B cell (primary cell): ENCODE measurements around the gene PAK3.

Source experiments
- CTCF ChIP-seq: fragments of 200-600 bp; IDR thresholded peaks from one replicate; pipeline ENCODE4 v1.8.0; 2022; ENCODE audit warnings: antibody characterized with exemption, mild to moderate bottlenecking
- EZH2 ChIP-seq: IDR thresholded peaks from 2 replicates; pipeline ENCODE4 v1.6.1; 2012; ENCODE audit warnings: borderline replicate concordance, low read depth, mild to moderate bottlenecking, moderate library complexity, low read length; ENCODE audit not compliant: insufficient read depth, poor library complexity, severe bottlenecking

GRCh38 chrX:111047575-111047974 is 48.4 kb upstream of the PAK3 start:
- TF ChIP-seq CTCF: no peak
- TF ChIP-seq EZH2: no peak
